ENCODE measurements around the gene TANGO6.

The TANGO6 gene

DNA sequence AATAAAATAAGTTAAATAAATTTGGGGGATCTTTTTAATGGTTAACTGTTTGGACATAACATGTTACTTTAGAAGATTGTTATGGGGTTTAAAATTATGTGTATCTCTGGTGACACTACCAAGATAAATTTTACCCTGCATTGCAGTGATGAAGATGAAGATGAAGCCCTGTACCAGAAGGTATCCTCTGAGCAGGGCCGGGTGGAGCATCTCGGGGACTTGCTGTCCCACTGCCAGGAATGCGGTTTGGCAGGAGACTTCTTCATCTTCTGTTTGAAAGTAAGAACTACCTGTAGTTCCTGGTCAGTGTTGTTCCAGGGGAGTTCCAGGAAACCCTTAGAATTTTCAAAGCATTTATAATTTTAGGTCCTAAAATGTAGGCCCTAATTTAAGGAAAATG lies 64.0 kb downstream of the TANGO6 start:
- DNase-seq (ENCODE audit: low read depth, low spot score): no peak

DNA sequence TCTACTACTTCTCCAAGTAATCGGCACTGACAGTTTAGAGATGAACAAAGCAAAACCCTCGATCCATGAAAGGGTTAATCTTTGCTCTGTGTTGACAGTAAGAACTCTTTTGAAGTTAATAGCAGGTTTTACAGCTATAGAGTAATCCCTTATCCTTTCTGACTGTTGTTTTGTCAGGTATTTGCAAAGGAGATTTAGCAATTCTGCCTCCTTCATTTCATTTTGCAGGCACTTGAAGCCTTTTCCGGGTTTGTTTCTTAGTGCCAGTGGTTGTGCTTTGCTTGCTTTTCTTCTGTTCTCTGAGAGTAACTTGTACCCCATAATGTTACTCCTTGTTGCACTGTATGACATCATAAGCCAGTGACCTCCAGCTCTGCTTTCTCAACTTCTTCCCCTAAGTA lies 64.5 kb downstream of the TANGO6 start:
- DNase-seq (ENCODE audit: low read depth, low spot score): no peak

DNA sequence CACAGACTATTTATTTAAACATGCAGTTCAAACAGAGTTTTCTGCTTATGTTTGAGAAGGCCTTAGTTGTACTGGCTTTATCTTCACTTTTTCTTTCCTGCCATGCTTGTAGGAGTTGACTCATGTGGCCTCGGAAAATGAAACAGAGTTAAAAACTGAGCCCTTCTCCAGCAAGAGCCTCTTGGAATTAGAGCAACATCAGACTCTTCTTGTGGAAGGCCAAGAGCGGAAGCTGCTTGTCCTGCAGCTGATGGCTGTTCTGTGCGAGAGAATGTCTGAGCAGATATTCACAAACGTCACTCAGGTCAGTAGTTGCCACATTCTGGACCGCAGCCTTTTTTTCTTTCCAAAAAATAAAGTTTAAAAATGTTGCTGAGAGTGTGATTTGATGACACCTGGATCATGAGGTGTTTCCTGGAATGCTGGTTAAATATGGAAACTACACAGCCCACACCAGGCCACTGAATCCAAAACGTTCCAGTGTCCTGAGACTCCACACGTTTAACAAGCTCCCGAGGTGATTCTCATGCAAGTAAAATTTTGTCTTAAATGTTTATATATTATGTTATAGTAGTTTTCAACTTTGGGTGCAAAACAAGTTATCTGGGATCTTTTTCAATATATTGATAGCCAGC lies 65.9 kb downstream of the TANGO6 start:
- DNase-seq (ENCODE audit: low read depth, low spot score): no peak

GRCh38 chr16:68910051-68910450 lies 66.7 kb downstream of the TANGO6 start:
- no peak for DNase-seq (ENCODE audit: low read depth, low spot score)

DNA sequence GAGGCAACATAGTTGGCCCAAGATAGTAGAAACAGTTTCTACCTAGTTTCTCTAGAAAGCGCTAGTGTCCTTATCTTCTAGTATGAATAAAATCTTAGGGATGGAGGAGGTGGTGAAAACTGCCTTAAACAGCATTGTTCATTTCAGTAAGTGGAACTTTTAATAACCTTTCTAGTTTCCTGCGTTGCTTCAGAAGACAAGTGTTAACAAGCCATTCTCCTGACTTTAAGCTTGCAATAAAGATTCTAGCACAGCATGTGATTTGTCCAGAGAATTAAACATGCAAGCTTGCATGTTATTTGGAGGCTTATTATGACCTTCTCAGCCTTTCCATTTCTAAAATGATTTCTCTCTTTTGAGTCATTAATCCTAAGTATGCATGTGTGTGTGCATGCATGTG lies 72.3 kb downstream of the TANGO6 start:
- DNase-seq (ENCODE audit: low read depth, low spot score): no peak

DNA sequence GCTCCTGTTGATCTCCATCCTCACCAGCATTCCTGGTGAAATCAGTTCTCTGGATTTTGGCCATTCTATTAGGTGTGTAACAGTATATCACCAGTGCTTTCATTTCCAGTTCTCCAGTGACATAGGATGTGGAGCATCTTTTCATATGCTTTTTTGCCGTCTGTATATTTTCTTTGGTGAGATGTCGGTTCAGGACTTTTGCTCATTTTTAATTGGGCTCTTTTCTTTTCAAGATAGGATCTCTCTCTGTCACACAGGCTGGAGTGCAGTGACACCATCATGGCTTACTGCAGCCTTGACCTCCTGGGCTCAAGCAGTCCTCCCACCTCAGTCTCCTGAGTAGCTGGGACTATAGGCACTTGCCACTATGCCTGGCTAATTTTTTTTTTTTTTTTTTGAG lies 74.2 kb downstream of the TANGO6 start:
- DNase-seq (ENCODE audit: low read depth, low spot score): no peak

DNA sequence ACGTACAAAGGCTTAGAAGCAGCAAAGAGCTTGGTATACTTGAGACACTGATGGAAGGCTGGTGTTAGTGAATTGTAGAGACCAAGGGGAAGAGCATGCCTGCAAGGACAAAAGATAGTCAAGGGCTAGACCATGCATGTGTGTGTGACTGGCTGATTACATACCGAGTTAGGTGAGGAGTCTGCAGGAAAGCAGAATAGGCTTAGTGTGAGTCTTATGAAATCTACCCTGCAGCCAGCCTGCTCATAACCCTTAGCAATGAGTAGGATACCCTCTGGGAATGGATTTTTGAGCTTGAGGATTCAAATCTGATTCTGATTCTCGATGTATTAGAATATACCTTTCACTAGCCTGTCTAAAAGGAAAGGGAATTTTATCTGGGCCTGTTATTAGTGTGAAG lies 77.0 kb downstream of the TANGO6 start:
- no peak for DNase-seq (ENCODE audit: low read depth, low spot score)

- no peak for DNase-seq (ENCODE audit: low read depth, low spot score)
These were observed 78.3 kb downstream of the TANGO6 start for GRCh38 chr16:68921637-68922036.

DNA sequence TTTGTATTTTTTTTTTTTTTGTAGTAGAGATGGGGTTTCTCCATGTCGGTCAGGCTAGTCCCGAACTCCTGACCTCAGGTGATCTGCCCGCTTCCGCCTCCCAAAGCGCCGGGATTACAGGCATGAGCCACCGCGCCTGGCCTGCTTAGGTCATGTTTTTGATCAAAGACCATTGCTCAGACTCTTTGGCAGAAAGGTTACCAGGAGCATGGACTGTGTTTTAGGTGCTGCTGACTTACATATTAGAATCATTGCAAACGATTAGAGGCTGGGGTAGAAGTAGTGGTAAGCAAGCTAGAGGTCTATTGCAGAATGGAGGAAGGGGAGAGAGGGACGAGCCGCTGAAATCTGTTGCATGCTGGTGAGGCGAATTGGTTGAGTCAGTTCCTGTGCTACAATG lies 79.8 kb downstream of the TANGO6 start:
- DNase-seq (ENCODE audit: low read depth, low spot score): no peak

- no peak for DNase-seq (ENCODE audit: low read depth, low spot score)
These were observed 83.7 kb downstream of the TANGO6 start for GRCh38 chr16:68927018-68927417.

DNA sequence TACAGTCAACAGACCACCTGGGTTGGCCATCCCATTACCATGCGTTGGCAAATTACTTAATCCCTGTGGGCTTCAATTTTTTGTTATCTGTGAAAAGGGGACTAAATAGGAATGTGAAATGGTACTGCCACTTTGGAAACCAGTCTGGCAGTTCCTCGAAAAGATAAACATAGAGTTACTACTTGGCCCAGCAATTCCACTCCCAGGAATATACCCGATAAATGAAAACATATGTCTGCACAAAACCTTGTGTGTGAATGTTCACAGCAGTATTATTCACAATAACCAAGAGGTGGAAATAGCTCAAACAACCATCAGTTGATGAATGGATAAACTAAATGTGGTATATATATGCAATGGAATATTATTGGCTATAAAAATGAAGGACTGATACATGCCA lies 87.9 kb downstream of the TANGO6 start:
- no peak for DNase-seq (ENCODE audit: low read depth, low spot score)

GRCh38 chr16:68934402-68934801 lies 91.1 kb downstream of the TANGO6 start:
- DNase-seq (ENCODE audit: low read depth, low spot score): no peak

DNA sequence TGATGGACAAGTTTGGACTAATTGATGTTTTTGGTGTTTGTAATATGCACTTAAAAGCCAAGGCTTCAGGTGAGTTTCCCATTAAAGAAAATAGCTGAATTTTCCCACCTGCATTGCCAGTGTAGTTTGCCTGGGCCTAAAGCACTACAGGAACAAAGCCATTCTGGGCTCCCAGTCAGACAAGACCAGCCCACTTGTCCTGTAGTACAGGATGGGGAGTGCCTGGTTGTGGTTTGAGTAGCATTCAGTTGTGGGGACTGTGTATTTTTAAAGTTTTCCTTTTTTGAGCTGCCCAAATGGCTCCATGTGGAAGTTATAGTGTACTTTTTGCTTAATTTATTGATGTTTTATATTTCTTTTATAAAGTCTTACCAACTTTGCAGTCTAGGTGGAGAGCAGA lies 91.7 kb downstream of the TANGO6 start:
- DNase-seq (ENCODE audit: low read depth, low spot score): no peak

GRCh38 chr16:68936736-68937631 lies 93.7 kb downstream of the TANGO6 start:
- DNase-seq (ENCODE audit: low read depth, low spot score): no peak

DNA sequence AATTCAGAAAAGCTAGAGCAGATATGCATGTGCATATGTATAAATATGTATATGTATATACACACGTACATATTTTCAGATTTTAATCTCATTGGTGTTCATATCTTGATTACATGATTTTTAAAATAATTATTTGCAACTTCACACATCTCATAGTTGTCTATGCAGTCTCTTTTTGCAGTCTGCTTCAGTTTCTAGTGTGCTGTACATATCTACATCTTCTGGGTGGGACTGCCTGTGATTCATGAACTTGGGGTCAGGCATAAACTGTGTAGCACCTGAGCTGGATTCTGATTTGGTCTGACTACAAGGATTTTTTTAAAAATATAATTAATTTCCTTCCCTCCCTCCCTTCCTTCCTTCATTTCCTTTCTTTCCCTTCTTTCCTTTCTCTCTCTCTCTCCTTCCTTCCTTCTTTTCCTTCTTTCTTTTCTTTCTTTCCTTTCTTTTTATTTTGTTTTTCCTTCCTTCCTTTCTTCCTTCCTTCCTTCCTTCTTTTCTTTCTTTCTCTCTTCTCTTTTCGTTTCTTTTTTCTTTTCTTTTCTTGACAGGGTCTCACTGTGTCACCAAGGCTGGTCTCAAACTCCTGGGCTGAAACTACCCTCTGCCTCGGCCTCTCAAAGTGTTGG lies 96.5 kb downstream of the TANGO6 start:
- no peak for DNase-seq (ENCODE audit: low read depth, low spot score)

DNA sequence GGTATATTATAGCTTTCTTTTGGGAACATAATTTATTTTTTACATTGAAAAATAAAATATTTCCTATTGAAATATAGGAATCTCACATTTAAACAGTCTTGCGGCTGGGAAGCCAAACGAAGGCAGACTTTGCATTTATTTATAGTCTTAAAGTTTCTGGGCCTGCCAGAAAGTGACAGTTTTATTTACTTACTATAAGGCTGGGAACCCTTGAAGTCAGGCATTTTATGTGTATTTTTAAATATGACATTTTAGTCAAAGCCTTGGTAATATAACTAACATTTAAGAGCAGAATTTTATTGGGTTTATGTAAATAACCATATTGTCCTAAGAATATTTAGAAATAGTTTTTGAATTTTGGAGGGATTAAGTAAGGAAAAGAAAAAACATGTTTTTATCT lies 97.5 kb downstream of the TANGO6 start:
- DNase-seq (ENCODE audit: low read depth, low spot score): no peak

DNA sequence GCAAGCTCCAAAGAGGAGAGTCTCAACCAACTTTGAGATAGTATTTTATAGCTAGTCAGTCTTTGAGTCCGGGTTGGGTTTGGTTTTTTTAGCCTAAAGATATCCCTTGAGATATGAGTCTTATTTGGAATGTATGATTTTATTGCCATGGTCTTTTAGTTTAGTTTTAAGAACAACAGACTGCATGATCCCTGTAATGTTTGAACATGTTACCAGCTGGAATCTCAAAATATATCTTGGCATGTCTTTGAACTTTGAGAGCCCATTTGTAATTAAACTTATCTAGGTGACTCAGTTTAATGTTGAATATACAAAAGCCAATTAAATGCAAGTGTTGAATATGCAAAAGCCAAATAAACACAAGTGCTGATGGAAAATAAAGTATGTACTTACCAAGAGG lies 100.6 kb downstream of the TANGO6 start:
- DNase-seq (ENCODE audit: low read depth, low spot score): no peak

- DNase-seq (ENCODE audit: low read depth, low spot score): no peak
These were observed 105.0 kb downstream of the TANGO6 start for GRCh38 chr16:68948230-68948910.

DNA sequence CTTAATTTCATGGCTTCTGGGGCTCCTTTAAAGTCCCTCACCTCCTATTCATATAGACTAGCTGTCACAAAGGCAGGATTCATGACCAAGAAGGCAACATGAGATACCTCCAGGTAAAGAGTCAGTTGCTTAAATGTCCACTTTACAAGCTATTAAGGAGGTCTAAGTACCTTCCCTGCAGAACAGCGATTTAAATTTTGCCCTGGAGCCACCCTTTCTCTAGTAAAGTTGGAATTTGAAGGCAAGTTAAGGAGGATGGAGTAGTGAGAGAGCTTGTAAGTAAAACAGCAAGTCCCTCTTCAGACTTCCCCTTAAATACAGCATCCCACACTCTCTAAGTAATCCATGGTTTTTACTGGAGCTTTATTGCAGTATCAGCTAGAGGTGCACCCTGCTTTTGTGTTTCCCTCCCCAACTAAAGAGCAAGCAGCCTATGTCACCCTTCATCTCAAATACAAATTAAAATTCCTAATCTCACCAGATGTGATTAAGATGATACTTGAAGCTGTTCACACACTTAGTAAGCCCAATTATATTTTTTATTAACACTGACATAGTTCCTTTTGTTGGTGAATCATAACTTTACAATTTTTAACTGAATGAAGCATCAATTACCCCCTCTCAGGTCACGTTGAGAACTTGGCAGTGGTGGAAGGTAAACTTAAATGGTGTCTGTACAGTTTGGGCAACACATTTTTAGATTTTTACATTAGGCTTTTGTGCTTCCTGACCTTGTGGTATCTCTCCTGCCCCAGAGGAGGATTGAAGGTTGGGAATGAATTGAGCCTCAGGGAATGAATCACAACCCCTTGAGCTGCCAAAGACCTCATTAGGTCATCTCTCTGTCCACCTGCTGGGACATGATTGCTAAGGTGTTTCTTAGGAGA lies 108.9 kb downstream of the TANGO6 start:
- DNase-seq (ENCODE audit: low read depth, low spot score): no peak

DNA sequence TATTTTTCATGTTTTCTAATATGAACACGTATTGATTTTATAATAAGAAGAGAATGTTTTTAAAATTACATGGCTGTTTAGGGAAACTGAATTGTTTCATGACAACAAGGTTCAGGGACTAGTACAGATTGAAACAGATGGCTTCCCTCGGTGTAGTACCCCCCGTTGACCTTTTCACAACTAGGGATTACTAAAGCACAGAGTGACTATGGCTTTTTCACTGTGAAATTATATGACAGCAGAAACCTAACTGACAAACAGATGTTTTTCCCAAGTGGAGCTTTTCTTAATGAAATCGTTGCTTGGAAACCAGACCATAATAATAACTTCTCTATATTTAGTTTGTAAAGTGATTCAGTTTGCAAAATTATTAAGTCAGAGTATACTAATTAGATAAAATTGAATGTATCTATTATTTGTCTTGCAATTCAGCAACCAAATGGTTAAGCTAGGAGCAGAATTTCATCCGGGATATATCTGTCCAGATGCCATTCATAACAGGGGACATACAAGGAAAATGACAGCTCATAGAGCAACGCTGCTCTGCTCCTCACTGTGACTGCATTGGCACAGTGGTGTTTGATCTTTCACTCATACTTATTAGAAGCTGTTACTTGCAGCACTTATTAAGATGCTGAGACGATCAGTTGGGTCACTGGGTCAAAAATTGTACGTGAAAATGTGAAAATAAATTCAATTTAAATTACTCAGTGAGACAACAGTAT lies 111.7 kb downstream of the TANGO6 start:
- no peak for DNase-seq (ENCODE audit: low read depth, low spot score)

DNA sequence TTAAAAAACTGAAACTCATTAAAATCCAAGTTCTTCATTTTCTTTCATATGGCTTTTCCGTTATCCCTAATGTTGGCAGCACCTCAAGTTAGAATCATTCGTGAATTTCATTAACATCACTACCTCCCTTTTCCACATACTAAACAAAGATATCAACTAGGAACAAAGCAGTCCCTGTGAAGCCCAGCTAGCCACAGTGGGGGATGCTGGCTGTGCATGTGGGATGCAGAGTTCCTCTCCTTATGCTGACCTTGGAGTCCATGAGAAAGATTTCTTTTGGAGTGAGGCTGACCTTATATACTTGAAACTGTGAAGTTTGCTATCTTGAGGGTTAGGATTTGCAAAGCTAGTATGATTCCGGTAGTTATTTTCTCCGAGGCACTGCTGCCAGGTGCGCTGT lies 117.6 kb downstream of the TANGO6 start:
- no peak for DNase-seq (ENCODE audit: low read depth, low spot score)

All from activated naive CD8-positive, alpha-beta T cell treated with anti-CD3 and anti-CD28 coated beads, Interleukin-2, amount 50 U/mL, for 16 hours (primary cell).